ENCODE results near the gene UBE3A.

DNA sequence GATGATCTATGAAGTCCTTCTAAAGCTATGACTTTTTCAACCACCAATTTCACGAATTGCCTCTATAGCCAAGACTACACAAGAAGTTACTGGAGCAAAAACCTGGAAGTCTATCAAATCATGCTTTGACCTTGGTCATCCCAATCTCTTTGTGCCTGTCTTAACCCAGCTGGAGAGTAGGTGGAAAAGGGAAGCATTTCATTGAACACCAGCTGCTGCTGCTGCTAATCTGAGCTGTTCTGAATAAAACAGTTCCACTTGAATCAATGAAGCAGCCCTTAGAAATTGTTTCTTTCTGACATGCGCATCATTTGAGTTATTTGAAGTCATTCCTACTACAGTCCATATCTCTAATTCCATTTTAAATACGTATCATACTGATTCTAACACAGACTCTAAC, 7.3 kb upstream of the UBE3A start:
- TF ChIP-seq POLR2A (IDR thresholded peaks at IDR 0.05; ENCODE audit: low read length) (no peak), GATA1 (IDR thresholded peaks at IDR 0.05; ENCODE audit: low read depth, low read length) (no peak)

Measured in erythroblast (primary cell).